C4-2B (cell line): ENCODE measurements around the gene NCAPD2.

Source experiments
- ZFX ChIP-seq: fragments of 450-650 bp; IDR thresholded peaks from 2 replicates; pipeline ENCODE4 v1.6.1; 2017
- TF ChIP-seq, protein P1 (sequence below): fragments of 450-650 bp; conservative IDR thresholded peaks from 2 replicates; pipeline ENCODE4 v1.5.1; 2017; ENCODE audit warnings: mild to moderate bottlenecking

DNA sequence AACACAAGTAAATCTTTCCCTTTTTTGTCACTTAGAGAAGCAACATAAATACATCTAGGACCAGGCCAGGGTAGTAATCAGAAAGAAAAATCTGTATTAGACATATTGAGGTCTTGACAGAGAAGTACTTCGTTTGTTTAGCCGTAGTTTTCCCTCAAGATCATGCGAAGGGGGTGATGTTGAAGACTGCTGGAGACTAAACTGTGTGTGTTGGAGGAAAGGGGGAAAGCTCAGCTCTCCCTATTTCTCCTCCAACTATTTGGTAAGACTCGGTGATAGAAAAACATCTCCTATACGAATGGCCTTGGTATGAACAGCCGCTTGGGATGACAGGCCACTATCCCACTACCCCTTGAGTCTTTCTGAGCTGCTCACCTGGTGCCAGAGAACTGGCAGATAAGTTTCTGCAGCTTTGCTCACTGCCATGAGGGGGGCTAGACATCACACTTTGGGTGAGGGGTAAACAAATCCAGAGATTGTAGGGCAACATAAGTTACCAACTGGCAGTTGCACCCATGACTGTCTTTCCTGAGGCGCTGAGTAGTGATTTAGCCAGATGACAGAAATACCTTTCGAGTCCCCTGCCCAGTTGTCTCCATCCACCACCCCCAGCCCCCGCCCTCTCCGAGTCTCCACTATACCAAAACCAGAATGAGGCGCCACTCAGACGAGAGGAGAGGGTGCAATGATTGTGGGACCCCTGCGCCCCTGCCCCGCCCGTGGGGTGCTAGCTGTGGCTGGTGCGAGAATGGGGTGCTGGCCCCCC is 24.1 kb upstream of the NCAPD2 start:
- TF ChIP-seq ZFX, result no peak
- TF ChIP-seq, protein P1, sequence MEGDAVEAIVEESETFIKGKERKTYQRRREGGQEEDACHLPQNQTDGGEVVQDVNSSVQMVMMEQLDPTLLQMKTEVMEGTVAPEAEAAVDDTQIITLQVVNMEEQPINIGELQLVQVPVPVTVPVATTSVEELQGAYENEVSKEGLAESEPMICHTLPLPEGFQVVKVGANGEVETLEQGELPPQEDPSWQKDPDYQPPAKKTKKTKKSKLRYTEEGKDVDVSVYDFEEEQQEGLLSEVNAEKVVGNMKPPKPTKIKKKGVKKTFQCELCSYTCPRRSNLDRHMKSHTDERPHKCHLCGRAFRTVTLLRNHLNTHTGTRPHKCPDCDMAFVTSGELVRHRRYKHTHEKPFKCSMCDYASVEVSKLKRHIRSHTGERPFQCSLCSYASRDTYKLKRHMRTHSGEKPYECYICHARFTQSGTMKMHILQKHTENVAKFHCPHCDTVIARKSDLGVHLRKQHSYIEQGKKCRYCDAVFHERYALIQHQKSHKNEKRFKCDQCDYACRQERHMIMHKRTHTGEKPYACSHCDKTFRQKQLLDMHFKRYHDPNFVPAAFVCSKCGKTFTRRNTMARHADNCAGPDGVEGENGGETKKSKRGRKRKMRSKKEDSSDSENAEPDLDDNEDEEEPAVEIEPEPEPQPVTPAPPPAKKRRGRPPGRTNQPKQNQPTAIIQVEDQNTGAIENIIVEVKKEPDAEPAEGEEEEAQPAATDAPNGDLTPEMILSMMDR, result no peak
